HepG2 (cell line): ENCODE measurements around the gene CATSPERE. TPM values are rescaled to one million over a fixed set of nuclear protein-coding genes. Genes with fewer than 3 reads are reported as not detected.

ENCODE experiments used
- ATF7-NPFF ChIP-seq: sonication (generic); formaldehyde crosslinking; IDR thresholded peaks from 2 replicates; pipeline ENCODE4 v1.8.1; 2023; ENCODE audit warnings: mild to moderate bottlenecking, low read depth, missing genetic modification reagents, moderate library complexity
- BCL6 ChIP-seq: IDR thresholded peaks from 2 replicates; pipeline ENCODE4 v1.6.1; 2016; ENCODE audit warnings: missing genetic modification reagents, missing compliant biosample characterization
- CENPT ChIP-seq: sonication (generic); formaldehyde crosslinking; IDR thresholded peaks from 2 replicates; pipeline ENCODE4 v1.8.0; 2022; ENCODE audit warnings: low read depth, mild to moderate bottlenecking, moderate library complexity, missing genetic modification reagents
- CHD2 ChIP-seq: IDR thresholded peaks from 2 replicates; pipeline ENCODE4 v1.6.1; 2011; ENCODE audit warnings: low read depth, low read length, improper control_type of control experiment
- KAT2B ChIP-seq: fragments of 150-350 bp; IDR thresholded peaks from 2 replicates; pipeline ENCODE4 v1.6.1; 2014; ENCODE audit warnings: low read depth, low read length, borderline replicate concordance
- NR1H2 ChIP-seq: sonication (generic); formaldehyde crosslinking; IDR thresholded peaks from 2 replicates; pipeline ENCODE4 v1.8.1; 2022; ENCODE audit warnings: low read depth, missing genetic modification reagents, borderline replicate concordance
- PHF21A ChIP-seq: sonication (generic); formaldehyde crosslinking; IDR thresholded peaks from 2 replicates; pipeline ENCODE4 v1.5.0; 2020; ENCODE audit warnings: mild to moderate bottlenecking, missing genetic modification reagents
- POLR2G ChIP-seq: fragments of 200-400 bp; formaldehyde crosslinking; IDR thresholded peaks from 2 replicates; pipeline ENCODE4 v1.6.1; 2018; ENCODE audit warnings: mild to moderate bottlenecking, low read depth, low read length, moderate library complexity
- RBFOX2 ChIP-seq: fragments of 200-400 bp; formaldehyde crosslinking; IDR thresholded peaks from 2 replicates; pipeline ENCODE4 v1.6.1; 2017; ENCODE audit warnings: low read depth, mild to moderate bottlenecking, low read length
- RBM39 ChIP-seq: fragments of 200-400 bp; formaldehyde crosslinking; IDR thresholded peaks from one replicate; pipeline ENCODE4 v1.6.1; 2018; ENCODE audit warnings: antibody characterized with exemption, mild to moderate bottlenecking, low read depth, low read length; ENCODE audit not compliant: poor library complexity, severe bottlenecking
- SIX1 ChIP-seq: sonication (generic); formaldehyde crosslinking; IDR thresholded peaks from 2 replicates; pipeline ENCODE4 v1.4.0; 2020; ENCODE audit warnings: missing genetic modification reagents, borderline replicate concordance
- SP140L ChIP-seq: sonication (generic); formaldehyde crosslinking; IDR thresholded peaks from 2 replicates; pipeline ENCODE4 v1.4.0; 2020; ENCODE audit warnings: missing genetic modification reagents, borderline replicate concordance
- ZNF468 ChIP-seq: sonication (generic); formaldehyde crosslinking; IDR thresholded peaks from 2 replicates; pipeline ENCODE4 v1.8.0; 2022; ENCODE audit warnings: mild to moderate bottlenecking, moderate library complexity, missing genetic modification reagents
- ZNF546 ChIP-seq: sonication (generic); formaldehyde crosslinking; conservative IDR thresholded peaks from 2 replicates; pipeline ENCODE4 v1.8.1; 2023; ENCODE audit warnings: mild to moderate bottlenecking, missing genetic modification reagents
- ZNF614 ChIP-seq: IDR thresholded peaks from 2 replicates; pipeline ENCODE4 v1.6.1; 2018; ENCODE audit warnings: missing biosample characterization, missing genetic modification reagents, inconsistent platforms, borderline replicate concordance
- ZNF678 ChIP-seq: sonication (generic); formaldehyde crosslinking; IDR thresholded peaks from 2 replicates; pipeline ENCODE4 v1.4.0; 2020; ENCODE audit warnings: mild to moderate bottlenecking, missing genetic modification reagents
- ZNF724P ChIP-seq: sonication (generic); formaldehyde crosslinking; IDR thresholded peaks from 2 replicates; pipeline ENCODE4 v1.8.0; 2022; ENCODE audit warnings: missing genetic modification reagents, borderline replicate concordance
- ZNF747 ChIP-seq: sonication (generic); formaldehyde crosslinking; IDR thresholded peaks from 2 replicates; pipeline ENCODE4 v1.8.1; 2023; ENCODE audit warnings: missing genetic modification reagents, mild to moderate bottlenecking, borderline replicate concordance
- ZSCAN25 ChIP-seq: sonication (generic); formaldehyde crosslinking; IDR thresholded peaks from 2 replicates; pipeline ENCODE4 v1.8.0; 2022; ENCODE audit warnings: mild to moderate bottlenecking, missing genetic modification reagents
- ZSCAN9 ChIP-seq: IDR thresholded peaks from 2 replicates; pipeline ENCODE4 v1.6.1; 2016; ENCODE audit warnings: borderline replicate concordance
- polyA plus RNA-seq, 8 experiments: library from polyadenylated mRNA; depleted of rRNA in 3 of 8; stranded (reverse) in 7 of 8; unstranded in 1 of 8; fragments of >200 nt; fragmentation: Illumina TruSeq in 4 of 8; extraction: Trizol in 4 of 8; gene quantifications; 2 replicates each; pipeline versions ENCODE4 v1.2.1 to v1.2.3, GENCODE V29; 2011 to 2016; ENCODE audit warnings: low read depth in 4 of 8, missing spikeins in 1 of 8, mixed read lengths in 1 of 8; ENCODE audit not compliant: insufficient read depth in 1 of 8
- total RNA-seq, 5 experiments: library from RNA; depleted of rRNA; stranded (reverse); fragments of >200 nt; fragmentation: Illumina TruSeq; extraction: Trizol; gene quantifications; 2 replicates each; pipeline ENCODE4 v1.2.3, GENCODE V29; 2016; ENCODE audit warnings: low read depth in 1 of 5
- TF ChIP-seq, protein P1 (sequence below): IDR thresholded peaks from 2 replicates; pipeline ENCODE4 v1.6.1; 2016; ENCODE audit warnings: low read depth
- TF ChIP-seq, protein P2 (sequence below): sonication (generic); formaldehyde crosslinking; IDR thresholded peaks from 2 replicates; pipeline ENCODE4 v1.4.0; 2020; ENCODE audit warnings: mild to moderate bottlenecking, missing genetic modification reagents
- TF ChIP-seq, protein P3 (sequence below): sonication (generic); formaldehyde crosslinking; IDR thresholded peaks from 2 replicates; pipeline ENCODE4 v1.4.0; 2020; ENCODE audit warnings: missing genetic modification reagents
- TF ChIP-seq, protein P4 (sequence below): sonication (generic); formaldehyde crosslinking; IDR thresholded peaks from 2 replicates; pipeline ENCODE4 v1.5.0; 2020; ENCODE audit warnings: missing genetic modification reagents

Gene CATSPERE
- total and polyA plus RNA-seq, 2 of the 13 experiments (the other 11 are each of a cell fraction or from before 2014, with no cell fraction given), result 0.34 to 0.51 TPM

DNA sequence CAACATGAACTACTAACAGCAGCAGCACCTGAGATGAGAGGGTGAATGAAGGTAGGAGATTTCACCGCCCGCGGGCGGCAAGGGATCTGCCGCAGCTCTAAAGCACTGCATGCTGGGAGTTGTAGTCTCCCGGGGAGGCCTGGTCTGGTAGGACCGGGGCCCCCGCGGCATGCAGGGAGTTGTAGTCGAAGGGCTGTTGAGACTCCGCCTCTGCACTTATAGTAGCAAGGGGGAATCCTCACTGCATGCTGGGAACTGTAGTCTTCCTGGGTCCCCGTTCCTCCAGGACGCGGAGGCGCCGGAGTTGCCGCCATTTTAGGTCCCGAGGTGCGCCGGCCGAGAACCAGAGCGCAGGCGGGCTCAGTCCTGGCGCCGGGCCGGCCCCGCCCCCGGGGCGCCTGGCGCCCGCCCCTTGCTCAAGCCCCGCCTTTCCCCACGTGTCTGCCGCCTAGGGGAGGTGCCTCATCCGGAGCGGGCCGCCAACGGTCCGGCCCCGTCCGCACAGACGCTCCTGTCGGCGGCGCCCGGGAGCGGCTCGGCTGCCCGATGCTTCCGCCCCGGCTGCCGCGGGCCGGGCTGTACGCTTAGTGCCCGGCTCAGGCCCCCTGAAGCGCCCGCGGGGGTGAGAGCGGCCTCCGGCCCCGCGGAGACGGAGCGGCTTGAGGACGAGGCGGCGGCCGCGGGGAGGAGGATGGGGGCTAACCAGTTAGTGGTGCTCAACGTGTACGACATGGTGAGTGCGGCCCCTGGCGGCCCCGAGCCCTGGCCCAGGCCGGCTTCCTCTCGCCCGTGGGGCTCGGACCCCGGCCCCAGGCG, 191.8 kb downstream of the CATSPERE start, which contains the start of gene DESI2 (continued):
- TF ChIP-seq ZNF747 (no peak), SP140L (CRISPR knock-in tag) (no peak), SIX1 (CRISPR knock-in tag) (no peak), CHD2 (no peak), NR1H2 (no peak), KAT2B (no peak), BCL6 (CRISPR knock-in tag) (no peak), ZNF546 (CRISPR knock-in tag) (peak; percentile 46; the same call in 1 of the 2 replicates), ZSCAN9 (CRISPR knock-in tag) (peak; percentile 50; the same call in 1 of the 2 replicates), PHF21A (no peak), POLR2G (peak; percentile 96), CENPT (CRISPR knock-in tag) (no peak), ZNF678 (CRISPR knock-in tag) (0 out of 2 replicates have a peak, but pooled peaks have one; percentile 59), ZSCAN25 (CRISPR knock-in tag) (no peak), ZNF614 (CRISPR knock-in tag) (no peak; the same call in 1 of the 2 replicates), RBFOX2 (peak; percentile 96), RBM39 (no peak), ATF7-NPFF (CRISPR knock-in tag) (peak; percentile 91), ZNF468 (no peak), ZNF724P (CRISPR knock-in tag) (0 out of 2 replicates have a peak, but pooled peaks have one; percentile 23)
- TF ChIP-seq, protein P1, sequence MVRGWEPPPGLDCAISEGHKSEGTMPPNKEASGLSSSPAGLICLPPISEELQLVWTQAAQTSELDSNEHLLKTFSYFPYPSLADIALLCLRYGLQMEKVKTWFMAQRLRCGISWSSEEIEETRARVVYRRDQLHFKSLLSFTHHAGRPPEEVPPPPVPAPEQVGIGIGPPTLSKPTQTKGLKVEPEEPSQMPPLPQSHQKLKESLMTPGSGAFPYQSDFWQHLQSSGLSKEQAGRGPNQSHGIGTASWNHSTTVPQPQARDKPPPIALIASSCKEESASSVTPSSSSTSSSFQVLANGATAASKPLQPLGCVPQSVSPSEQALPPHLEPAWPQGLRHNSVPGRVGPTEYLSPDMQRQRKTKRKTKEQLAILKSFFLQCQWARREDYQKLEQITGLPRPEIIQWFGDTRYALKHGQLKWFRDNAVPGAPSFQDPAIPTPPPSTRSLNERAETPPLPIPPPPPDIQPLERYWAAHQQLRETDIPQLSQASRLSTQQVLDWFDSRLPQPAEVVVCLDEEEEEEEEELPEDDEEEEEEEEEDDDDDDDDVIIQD (CRISPR knock-in tag), result no peak
- TF ChIP-seq, protein P2, sequence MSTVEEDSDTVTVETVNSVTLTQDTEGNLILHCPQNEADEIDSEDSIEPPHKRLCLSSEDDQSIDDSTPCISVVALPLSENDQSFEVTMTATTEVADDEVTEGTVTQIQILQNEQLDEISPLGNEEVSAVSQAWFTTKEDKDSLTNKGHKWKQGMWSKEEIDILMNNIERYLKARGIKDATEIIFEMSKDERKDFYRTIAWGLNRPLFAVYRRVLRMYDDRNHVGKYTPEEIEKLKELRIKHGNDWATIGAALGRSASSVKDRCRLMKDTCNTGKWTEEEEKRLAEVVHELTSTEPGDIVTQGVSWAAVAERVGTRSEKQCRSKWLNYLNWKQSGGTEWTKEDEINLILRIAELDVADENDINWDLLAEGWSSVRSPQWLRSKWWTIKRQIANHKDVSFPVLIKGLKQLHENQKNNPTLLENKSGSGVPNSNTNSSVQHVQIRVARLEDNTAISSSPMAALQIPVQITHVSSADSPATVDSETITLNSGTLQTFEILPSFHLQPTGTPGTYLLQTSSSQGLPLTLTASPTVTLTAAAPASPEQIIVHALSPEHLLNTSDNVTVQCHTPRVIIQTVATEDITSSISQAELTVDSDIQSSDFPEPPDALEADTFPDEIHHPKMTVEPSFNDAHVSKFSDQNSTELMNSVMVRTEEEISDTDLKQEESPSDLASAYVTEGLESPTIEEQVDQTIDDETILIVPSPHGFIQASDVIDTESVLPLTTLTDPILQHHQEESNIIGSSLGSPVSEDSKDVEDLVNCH (CRISPR knock-in tag), result no peak
- TF ChIP-seq, protein P3, sequence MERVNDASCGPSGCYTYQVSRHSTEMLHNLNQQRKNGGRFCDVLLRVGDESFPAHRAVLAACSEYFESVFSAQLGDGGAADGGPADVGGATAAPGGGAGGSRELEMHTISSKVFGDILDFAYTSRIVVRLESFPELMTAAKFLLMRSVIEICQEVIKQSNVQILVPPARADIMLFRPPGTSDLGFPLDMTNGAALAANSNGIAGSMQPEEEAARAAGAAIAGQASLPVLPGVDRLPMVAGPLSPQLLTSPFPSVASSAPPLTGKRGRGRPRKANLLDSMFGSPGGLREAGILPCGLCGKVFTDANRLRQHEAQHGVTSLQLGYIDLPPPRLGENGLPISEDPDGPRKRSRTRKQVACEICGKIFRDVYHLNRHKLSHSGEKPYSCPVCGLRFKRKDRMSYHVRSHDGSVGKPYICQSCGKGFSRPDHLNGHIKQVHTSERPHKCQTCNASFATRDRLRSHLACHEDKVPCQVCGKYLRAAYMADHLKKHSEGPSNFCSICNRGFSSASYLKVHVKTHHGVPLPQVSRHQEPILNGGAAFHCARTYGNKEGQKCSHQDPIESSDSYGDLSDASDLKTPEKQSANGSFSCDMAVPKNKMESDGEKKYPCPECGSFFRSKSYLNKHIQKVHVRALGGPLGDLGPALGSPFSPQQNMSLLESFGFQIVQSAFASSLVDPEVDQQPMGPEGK (CRISPR knock-in tag), result peak; percentile 33; the same call in 1 of the 2 replicates
- TF ChIP-seq, protein P4, sequence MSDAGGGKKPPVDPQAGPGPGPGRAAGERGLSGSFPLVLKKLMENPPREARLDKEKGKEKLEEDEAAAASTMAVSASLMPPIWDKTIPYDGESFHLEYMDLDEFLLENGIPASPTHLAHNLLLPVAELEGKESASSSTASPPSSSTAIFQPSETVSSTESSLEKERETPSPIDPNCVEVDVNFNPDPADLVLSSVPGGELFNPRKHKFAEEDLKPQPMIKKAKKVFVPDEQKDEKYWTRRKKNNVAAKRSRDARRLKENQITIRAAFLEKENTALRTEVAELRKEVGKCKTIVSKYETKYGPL (CRISPR knock-in tag), result no peak
